Nephron progenitor cell (in vitro differentiated cells): ENCODE data around the gene AP1S1.

ENCODE experiments used
- DNase-seq: peaks from one replicate; pipeline ENCODE4 v3.0.0; 2021
- H3K27ac Mint-ChIP-seq: 2 replicates; pipeline ENCODE4 v1.8.0; 2021; ENCODE audit warnings: mild to moderate bottlenecking, moderate library complexity, mixed read lengths
- H3K27me3 Mint-ChIP-seq: 2 replicates; pipeline ENCODE4 v1.8.0; 2021; ENCODE audit warnings: mild to moderate bottlenecking, low read depth, mixed read lengths; ENCODE audit not compliant: poor library complexity
- H3K36me3 Mint-ChIP-seq: 2 replicates; pipeline ENCODE4 v1.8.0; 2021; ENCODE audit warnings: low read depth, mixed read lengths
- H3K4me1 Mint-ChIP-seq: 2 replicates; pipeline ENCODE4 v1.8.0; 2021; ENCODE audit warnings: mixed read lengths
- H3K4me3 Mint-ChIP-seq: 2 replicates; pipeline ENCODE4 v1.8.0; 2021; ENCODE audit warnings: mild to moderate bottlenecking, moderate library complexity, mixed read lengths
- H3K9me3 Mint-ChIP-seq: 2 replicates; pipeline ENCODE4 v1.8.0; 2021; ENCODE audit warnings: mild to moderate bottlenecking, moderate library complexity, mixed read lengths
- CTCF ChIP-seq: fragments of 200-600 bp; sonication (generic); IDR thresholded peaks from 2 replicates; pipeline ENCODE4 v1.5.0; 2021; ENCODE audit warnings: antibody characterized with exemption

The AP1S1 gene

GRCh38 chr7:101151908-101152651, 2.2 kb upstream of the AP1S1 start:
- no peak for TF ChIP-seq CTCF
- Mint-ChIP-seq H3K36me3 (peaks cover 9% of the 10 kb centered on the region), H3K9me3 (peaks cover 4% of the 10 kb centered on the region), H3K4me1 (peaks cover 23% of the 10 kb centered on the region), H3K4me3 (no peak overlapping the region), H3K27me3 (peaks cover 24% of the 10 kb centered on the region), H3K27ac (no peak overlapping the region)
- DNase-seq = no peak

DNA sequence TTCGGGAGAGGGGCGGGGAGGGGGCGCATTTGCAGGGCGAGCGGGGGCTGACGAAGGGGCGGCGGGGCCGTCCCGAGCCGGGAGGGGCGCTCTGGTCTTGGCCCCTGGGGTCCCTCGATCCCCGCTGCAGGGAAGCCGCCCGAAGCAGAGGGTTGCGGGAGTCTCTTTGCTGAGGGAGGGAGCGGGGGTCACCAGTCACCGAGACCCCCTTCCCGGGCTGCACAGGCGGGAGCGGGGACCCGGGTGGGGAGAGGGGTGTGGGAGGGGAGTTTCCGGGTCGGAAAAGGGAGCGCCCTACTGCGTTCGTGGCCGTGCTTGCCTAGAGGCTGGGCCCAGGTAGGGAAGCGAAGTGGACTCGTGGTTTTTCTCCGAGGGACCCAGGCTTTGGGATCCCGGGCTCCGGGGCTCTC, 422 bp downstream of the AP1S1 start:
- Mint-ChIP-seq H3K4me1 (peaks cover 31% of the 10 kb centered on the region), H3K4me3 (peak overlapping the region; percentile 87), H3K9me3 (peaks cover 4% of the 10 kb centered on the region), H3K36me3 (peaks cover 29% of the 10 kb centered on the region), H3K27me3 (peaks cover 15% of the 10 kb centered on the region), H3K27ac (no peak overlapping the region)
- DNase-seq = no peak
- no peak for TF ChIP-seq CTCF

- Mint-ChIP-seq H3K36me3 (peaks cover 35% of the 10 kb centered on the region), H3K27ac (no peak overlapping the region), H3K4me1 (peaks cover 37% of the 10 kb centered on the region), H3K9me3 (peaks cover 4% of the 10 kb centered on the region), H3K27me3 (peaks cover 16% of the 10 kb centered on the region), H3K4me3 (peak overlapping the region; percentile 87)
- TF ChIP-seq CTCF = no peak
- DNase-seq = no peak
Measured at GRCh38 chr7:101155303-101155702, 1.0 kb downstream of the AP1S1 start.

GRCh38 chr7:101156277-101156676, 2.0 kb downstream of the AP1S1 start:
- H3K4me3 Mint-ChIP-seq = peak overlapping the region; percentile 15
- no peak overlapping the region for H3K27ac Mint-ChIP-seq
- peaks cover 36% of the 10 kb centered on the region for H3K36me3 Mint-ChIP-seq
- peaks cover 47% of the 10 kb centered on the region for H3K4me1 Mint-ChIP-seq
- no peak for DNase-seq
- TF ChIP-seq CTCF = no peak
- H3K9me3 Mint-ChIP-seq = peaks cover 4% of the 10 kb centered on the region
- peaks cover 25% of the 10 kb centered on the region for H3K27me3 Mint-ChIP-seq

- peaks cover 32% of the 10 kb centered on the region for H3K27me3 Mint-ChIP-seq
- TF ChIP-seq CTCF = no peak
- peak overlapping the region; percentile 36 for H3K27ac Mint-ChIP-seq
- H3K36me3 Mint-ChIP-seq = peaks cover 36% of the 10 kb centered on the region
- DNase-seq = no peak
- peaks cover 51% of the 10 kb centered on the region for H3K4me1 Mint-ChIP-seq
- peak overlapping the region; percentile 10 for H3K4me3 Mint-ChIP-seq
- peaks cover 4% of the 10 kb centered on the region for H3K9me3 Mint-ChIP-seq
Measured at GRCh38 chr7:101156866-101157589, 2.8 kb downstream of the AP1S1 start.
